Stimulated activated CD8-positive, alpha-beta memory T cell treated with anti-CD3 and anti-CD28 coated beads, Interleukin-2, amount 100 ng/mL, for 48 hours (primary cell): ENCODE data around the gene IGLL1.
"Not testable (repeated sequence)": the region's sequence is repeated elsewhere in the genome, so short reads cannot be mapped to it uniquely, and the experiment has no call there.

ENCODE experiments used
- DNase-seq, 2 donors: peaks; one replicate each; pipeline ENCODE4 v3.0.0-alpha.2; 2020; ENCODE audit warnings: low read depth in 2 of 2

The IGLL1 gene

DNA sequence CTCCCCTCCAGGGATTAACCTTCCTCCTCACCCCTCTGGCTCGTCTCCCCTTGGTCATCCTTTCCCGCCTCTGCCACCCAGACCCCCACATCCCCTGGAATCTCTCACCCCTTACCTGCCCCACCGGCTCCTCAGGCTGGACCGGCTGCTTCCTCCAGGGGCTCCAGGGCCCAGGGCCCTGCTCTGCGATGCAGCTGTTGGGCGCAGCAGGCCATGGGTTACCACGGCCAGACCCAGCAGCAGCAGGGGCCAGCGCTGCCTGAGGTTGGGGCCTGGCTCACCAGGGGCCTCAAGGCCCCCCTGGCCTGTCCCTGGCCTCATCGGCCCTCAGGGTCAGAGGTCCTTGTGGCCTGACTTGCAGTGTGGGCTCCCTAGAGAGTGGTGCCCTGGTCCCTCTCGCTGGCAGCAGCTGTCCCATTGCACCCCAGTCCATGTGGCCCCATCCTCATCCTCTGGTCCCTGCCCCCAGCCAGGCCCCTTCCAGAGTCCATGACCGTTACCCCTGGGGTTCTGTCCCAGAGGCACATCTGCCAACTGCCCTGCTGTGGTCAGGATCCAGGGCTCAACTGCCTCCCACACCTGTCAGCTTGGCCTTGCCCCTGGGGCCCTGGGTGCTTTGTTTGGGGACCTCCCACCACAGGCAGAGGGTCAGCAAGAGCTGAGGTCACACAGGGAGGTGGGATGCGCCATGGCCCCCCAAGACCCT is at the start of gene IGLL1:
TSS of gene IGLL1 (minus strand) at position 421 of the 706 bp plus-strand sequence. CDS start at position 321, 100 bp downstream.
- DNase-seq: no peak

DNA sequence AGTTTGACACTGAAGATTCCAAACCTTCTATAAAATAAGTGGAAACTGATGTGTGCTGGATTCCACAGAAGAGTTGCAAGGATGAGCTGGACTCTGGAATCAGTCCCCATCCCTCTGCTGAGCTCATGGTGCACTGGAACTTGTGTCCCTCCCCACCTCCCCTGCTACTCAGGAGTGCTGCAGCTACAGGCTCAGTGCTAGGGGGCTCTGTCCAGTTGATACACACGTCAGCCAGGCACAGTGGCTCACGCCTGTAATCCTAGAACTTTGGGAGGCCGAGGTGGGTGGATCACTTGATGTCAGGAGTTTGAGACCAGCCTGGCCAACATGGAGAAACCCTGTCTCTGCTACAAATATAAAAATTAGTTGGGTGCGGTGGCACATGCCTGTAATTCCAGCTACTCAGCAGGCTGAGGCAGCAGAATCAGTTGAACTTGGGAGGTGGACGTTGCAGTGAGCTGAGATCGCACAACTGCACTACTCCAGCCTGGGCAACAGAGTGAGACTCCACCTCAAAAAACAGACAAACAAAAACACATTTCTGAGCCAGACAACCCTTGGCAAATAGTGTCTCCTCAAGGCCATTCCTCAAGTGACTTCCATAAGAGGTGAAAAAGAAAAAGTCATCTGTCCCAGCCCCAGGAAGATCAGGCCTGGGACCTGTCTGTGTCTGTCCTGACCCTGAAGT is 48.1 kb upstream of the IGLL1 start:
- not testable (repeated sequence) for DNase-seq

DNA sequence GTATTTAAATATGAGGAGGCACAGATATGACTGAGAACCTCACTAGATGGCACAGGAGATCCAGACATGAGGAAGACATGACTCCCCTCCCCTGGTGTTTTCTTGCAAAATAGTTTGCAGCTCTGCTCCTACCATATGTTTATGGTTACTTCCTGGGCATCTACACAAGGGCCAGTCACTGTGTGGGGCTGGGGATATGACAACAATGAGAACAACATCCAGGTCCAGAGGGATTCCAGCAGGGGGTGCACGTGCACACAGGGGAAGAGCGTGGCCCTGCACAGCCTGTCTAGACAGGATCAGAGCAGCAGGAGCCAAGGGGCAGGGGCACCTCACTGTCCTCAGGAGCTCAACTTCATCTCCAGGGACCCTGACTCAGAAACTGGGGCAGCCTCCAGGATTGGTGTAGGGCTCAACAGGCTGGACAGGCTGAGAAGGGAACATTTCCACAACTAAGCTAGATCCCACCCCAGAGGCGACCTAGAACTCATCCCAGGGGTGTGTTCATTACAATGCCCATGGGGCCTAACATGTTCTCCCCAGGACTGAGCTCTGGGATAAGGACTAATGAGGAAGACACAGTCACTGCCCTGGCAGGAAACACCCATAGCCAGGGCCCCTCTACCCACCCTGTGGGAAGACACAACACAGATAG is 47.4 kb upstream of the IGLL1 start:
- DNase-seq: peak; percentile 20 to 45

DNA sequence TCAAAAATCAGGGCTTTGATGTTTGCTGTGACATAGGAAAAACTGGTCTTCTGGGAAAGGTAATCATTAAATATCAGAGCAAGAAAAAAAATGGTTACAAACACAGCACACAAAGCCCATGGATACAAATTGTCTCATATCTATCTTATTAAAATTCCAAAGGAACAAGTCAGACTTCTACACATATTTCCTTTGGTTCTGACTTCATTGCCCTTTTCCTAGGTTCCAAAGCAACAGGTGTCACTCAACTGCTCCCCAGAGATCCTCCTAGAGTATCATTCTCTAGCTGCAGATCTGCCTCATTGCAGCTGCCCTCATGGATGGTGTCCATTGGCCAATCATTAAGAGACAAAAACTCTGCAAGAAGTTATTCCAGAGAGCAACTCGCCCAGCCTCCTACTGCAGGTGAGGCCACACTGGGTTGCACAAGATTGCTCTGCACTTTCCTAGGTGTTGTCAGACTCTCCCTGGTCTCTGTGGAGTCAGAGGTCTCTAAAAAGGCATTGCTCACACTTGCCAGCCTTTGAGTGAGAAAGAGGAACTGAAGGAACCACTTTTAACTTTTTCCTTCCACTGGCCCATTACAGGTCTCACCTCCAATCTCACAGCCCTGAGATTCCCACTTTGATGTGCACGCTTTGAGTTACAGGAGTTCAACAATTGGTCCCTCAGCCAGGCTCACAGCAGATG is 46.3 kb upstream of the IGLL1 start:
- DNase-seq: no peak

DNA sequence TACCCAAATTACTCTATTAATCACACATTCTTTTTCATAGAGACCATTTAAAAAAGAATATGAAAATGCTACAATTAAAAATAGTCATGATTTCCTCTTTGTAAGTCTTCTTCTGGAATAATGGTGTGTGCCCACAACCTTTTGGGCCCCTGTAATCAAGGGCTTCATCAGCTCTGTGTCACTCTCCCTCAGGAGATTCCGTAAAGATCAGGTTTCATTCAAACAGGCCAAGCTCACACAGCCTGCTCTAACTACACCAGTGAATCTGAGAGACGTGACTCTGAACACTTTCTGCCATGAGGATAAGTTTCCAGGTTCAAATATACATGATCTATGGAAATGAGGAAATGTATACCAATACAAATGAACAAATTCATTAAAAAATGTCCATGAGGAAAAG is 42.5 kb upstream of the IGLL1 start:
- no peak for DNase-seq

DNA sequence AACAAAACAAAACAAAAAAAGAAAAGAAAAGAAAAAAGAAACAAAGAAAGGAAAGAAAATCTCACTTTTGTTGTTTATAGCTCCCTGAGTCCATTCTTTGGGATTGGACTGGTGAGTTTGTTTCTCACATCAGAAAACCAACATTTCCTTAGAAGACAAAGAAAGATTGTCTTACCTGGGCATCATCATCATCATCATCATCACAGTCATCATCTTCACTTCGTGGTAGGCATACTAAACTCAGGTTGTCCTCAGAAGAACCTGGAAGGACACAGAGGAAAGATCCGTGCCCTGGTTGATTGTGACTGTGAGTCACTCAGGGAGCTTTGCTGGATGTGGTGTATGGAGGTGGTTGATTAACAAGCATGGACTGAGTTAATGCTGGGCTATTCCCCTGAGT is 41.8 kb upstream of the IGLL1 start:
- DNase-seq: not testable (repeated sequence)

DNA sequence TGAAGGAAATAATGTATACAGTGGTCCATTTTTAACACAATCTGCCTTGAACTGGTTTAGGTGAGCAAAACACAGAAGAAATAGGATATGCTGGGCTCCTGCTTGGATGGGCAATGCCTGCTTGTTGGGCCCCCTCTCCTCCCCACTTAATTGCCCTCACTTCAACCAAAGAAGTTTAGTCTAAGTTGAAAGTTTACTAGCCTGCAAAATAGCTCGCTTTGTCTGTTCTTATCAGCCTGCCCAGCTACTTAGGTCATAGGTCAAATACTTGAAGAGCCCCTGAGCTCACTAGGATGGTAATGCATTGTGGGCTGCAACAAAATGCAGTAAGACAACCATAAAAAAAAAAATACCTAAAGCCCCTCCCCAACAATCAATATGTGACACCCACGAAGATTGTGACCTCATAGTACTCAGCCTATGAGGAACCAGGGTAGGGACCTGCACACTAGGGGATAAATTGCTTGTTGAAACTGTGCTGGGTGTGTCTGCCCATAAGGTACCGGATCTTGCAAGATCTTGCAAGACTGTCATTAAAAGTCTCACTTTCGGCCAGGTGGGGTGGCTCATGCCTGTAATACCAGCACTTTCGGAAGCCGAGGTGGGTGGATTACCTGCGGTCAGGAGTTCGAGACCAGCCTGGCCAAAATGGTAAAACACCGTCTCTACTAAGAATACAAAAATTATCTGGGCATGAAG is 41.1 kb upstream of the IGLL1 start:
- no peak for DNase-seq

DNA sequence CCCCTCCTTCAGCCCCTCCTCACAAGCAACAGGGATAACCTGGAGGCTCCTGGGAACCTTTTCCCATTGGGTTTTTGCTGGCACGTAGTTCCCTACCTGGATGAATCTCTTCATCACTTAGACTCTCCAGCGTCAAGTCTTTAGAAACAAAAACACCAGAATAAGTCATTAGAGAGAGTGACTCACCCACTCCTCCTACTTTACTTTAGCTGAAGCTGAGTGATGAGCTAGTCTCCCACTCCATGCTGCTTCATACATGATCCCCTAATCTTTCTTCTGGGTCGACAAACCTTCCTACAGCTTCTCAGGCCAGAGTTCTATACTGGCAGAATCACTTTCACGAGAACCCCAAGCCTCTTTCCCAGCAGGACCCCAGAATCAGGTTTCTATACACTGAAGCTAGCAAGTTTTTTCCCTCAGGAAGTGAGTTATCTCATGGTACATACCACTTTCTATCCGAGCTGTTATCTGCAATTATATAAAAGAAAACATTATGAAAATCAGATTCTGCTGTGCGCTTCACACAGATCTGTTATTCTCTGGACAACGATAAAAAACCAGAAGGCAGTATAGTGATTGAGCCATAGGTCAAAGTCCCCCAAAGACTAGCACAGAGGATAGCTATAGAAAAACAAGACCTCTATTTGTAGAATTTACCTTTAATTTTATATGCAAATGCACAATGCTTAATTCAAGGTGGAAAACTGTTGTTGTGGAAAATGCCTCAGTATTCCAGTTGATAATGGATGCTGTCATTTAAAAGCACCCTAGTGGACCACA is 33.3 kb upstream of the IGLL1 start:
- DNase-seq: no peak

DNA sequence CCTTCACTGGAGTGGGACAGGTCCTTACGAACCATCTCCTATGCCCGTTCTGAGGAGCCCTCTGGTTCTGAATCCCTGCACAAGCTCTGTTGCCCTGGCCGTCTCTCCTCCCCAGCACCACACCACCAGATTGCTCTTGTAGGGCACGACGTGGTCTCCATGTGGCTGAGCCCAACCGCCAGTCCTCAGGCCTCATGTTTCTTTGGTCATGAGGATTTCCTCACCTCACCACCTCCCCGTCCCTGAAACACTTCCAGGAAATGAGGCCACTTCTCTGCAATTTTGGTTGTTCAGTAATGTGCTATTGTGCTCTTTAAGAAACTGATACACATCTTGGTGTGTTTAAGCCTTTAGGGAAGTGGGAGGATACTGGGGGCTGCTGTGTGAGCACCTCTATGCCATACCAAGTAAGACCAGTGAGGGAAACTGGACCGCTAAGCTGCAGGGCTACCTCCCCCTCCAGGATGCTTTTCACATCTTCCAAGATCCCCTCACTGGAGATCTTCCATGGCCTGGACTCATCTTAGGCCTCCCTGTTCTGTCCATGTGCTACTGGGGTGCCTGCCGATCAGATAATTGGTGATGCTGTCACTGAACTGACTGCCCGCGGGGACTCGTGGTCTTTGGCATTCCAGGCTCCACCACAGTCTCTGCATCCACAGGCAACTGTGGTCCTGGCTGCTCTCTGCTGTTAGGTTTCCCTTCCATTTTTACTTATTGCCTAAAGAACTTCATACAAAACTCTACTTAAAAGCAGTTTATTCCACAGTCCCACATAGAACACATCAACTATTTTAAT is 30.1 kb upstream of the IGLL1 start:
- DNase-seq: no peak

DNA sequence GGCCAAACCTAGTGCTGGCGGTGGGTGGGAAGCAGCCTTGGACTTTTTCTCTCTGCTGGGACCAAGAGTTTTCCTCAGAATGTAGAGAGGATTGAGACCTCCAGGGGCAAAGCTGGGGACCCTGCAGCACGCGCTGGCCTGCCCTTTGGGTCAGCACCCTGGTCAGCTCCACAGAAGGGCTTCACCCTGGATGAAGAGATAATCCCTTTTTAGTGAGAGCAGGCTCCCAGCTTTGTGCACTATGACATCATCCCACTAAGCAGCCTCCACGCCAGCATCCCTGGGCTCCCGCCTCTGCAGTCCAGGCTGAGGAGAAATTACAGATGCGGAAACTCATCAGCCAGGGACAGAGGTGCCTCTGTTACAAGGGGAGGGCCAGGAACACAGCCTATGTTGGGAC is 28.5 kb upstream of the IGLL1 start:
- DNase-seq: no peak

DNA sequence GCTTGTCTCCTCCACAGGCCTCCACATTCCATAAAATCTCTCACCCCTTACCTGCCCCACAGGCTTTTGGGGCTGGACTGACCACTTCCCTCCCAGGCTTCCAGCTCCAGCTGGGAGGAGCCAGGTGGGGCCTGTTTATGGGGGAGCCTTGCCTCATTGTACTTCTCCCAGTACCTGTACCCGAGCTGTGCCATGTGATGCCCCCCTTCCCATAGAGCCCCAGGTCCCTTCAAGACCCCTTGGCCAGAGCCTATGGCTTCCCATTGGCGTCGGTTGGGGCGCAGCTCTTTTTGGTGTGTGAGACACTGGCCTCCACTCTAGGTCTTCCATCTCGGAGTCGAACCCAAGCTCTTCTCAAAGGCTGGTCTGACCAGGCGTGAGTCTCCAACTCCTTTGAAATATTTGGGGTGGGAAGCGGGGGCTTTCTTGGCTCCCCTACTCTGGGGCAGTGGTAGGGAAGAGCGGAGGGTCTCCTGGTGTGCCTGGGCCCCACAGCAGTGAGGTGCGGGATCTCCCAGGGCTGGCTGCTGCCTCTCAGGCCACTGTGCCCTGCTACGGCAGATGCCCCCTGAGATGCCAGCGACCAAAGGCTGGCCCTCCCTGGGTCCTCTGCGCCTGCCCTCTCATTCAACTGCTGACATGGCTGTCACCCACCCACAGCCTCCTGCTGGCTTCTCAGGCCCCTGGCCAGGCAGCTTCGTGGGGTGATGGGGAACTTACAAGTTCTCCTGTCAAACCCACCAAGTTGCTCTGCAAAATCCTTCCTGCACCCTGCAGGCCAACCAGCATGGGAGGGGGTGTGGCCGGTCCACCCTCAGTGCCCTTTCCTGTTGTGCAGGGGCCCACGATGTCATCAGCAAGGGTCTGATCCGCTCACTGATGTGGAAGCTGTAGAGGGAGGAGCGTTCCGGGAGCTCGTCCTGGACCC is 26.4 kb upstream of the IGLL1 start:
- DNase-seq: no peak

DNA sequence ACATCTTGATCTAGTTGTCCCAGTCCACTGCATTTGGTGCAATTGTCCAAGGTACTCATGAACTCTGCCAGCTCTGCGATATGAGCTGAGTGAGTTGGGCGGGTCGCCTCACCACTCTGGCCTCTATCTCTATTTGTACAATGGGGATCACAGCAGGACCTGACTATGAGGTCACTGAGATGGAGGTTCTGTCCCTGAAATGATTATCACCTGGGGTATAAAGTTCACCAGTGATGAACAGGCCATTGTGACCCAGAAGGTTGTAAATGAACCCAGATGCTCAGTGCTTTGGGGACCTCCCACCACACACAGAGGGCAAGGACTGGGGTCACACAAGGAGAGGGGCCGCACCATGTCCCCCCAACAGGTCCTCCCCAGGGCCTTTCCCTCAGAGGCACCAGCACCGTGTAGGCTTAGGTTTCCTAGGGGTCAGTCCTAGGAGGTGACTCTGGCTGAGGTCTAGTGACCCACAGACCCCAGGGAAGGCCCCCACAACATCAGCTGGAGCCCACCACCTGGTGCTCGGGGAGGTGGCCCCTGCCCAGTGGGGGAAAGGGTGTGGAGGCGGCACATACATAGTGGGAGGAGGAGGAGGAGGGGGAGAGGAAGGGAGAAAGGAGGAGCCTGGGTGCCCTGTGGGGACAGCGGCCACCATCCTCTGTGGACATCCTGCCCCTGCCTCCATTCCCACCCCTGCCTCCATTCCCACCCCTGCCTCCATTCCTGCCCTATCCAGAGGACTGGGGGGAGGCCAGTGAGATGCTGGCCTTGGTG is 25.0 kb upstream of the IGLL1 start:
- no peak for DNase-seq

DNA sequence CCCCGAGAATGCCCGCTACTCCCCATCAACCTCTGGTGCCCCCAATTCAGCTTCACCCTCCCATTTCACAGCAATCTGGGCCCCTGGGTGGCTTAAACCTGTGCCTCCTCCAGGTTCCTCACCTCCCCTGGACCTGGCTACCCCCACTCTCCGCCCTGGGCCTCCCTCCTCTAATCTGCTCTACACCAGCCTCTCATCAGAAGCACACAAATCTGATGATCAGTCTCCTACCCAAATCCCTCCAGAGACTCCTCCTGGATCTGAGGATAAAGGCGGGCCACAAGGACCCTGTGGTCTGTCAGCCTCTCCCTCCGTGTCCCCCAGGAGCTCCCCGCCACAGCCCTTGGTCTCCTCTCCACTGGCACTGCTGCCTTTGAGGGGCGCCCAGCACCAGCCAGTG is 23.2 kb upstream of the IGLL1 start:
- DNase-seq: no peak

DNA sequence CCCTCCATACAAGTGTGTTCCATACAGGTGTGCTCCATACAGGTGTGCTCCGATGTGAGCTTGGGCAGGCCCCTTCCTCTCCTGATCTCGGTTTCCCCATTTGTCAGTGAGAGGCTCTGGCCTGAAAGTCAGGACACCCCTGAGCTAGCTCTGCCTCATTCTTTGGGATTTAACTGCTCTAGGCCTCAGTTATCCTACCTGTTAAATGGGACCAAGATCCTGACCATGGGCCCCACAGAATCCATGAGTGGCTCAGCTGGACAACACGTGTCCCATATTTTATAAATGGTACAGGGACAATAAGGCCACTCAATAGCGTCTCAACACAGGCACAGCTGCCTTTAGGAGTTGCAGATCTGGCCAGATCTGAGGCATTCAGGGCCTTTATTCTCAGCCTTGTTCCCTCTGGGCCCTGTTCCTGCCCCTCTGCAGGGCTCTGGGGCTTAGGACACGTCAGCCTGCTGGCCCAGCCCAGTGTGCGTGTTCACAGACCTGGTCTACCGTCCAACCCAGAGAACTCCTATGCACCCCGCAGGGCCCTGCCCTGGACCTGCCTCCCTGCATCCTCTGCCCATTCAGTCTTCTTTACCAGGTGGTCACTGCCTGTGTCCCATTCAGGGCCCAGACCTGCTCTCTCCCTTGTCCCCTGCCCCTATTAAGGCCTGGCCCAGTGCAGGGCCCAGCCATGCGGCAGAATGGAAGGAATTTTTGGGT is 18.9 kb upstream of the IGLL1 start:
- DNase-seq: no peak

DNA sequence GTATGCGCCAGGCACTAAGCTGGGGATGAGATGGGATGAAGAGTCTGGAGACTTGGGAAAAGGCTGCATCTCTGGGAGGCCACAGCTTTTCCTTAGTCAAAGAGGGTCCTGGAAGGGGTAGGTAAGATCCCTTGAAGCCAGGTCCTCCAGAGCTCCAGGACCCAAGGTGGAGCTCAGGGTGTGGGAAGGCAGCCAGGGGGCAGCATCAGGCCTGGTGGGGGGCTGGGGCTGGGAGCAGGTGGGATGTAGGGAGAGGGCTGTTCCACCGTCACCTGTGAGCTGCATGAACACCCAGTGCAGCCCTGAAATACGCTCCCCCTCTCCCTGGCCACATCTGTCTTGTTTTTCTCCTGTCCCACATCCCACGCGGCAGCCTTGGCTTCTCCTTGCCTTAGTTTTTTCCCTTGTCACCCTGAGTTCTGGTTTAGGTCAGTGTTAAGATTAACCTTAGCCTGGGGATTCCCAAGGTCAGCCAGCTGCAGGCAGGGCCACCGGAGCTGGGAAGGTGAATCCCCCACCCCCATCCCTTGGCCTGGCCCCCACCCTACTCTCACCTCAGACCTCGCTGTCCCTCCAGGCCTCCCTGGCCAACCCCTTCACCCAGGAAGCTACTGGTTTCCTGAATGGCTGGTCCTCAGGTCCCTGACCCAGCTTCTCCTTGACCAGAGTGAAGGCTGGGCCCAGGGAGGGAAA is 17.6 kb upstream of the IGLL1 start:
- DNase-seq: not testable (repeated sequence)

DNA sequence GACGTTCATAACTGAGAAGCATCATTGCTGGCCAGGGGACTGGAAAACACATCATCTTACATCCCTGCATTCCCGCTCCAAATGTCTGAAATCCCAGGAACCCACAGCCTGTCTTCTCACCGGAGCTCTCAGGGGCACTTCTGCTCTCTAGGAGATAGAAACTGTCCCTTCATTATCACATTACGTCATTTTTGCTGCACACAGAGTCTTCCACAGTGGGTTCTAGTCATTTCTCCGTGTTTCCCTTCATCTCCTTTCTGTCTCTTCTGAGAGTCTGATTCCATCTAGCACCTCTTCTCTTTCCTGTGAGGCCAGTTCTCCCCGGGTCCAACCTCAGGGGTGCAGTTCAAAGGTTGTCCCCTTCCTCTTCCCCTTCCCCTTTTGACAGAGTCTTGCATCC is 15.8 kb upstream of the IGLL1 start:
- DNase-seq: not testable (repeated sequence)

DNA sequence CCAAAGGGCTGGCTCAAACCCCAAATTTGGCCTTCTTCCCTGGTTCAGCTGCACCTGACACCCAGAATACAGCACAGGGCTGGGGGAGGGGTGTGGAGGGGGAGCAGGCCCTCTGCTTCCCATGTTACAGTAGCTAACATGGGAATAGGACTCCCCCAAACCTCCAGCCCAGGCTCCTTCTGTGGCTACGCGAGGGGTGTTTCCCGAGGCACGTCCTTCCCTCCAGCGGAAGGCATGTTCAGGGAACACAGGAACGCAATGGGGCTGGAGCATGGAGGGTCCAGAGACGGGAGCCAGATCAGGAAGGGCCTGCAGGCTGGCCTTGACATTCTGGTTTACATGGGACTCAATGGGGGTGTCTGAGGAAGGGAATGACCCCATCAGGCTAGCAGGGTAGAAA is 11.8 kb upstream of the IGLL1 start:
- no peak for DNase-seq
